HepG2 (cell line): ENCODE results near the gene KRT16. TPM values are rescaled to one million over a fixed set of nuclear protein-coding genes. Genes with fewer than 3 reads are reported as not detected.

ENCODE experiments used
- ATAC-seq: fragments of 200-7000 bp; cut with Tn5 transposase; 3 replicates; pipeline ENCODE4 v1.9.1; 2020; ENCODE audit warnings: mild to moderate bottlenecking, moderate library complexity
- BruUV-seq: library from RNA; stranded (reverse); fragments of 400-500 nt; replicated peaks from 2 replicates; lab custom pipeline; 2021; lab: Mats Ljungman, UMichigan
- CTCF ChIA-PET: fragments of 300-600 bp; formaldehyde crosslinking; extraction: SDS; loops from one replicate; lab custom pipeline; 2021; ENCODE audit warnings: low total read pairs, inconsistent platforms, low intra/inter-chr PET ratio; lab: Yijun Ruan, JAX
- POLR2A ChIA-PET: fragments of 350-600 bp; sonication (Branson Sonifier 250); formaldehyde crosslinking; loops from one replicate; lab custom pipeline; 2020; ENCODE audit warnings: antibody characterized with exemption, inconsistent platforms; lab: Yijun Ruan, JAX
- DNase-seq: peaks from one replicate; pipeline ENCODE4 v3.0.0-alpha.2; 2015; ENCODE audit warnings: low spot score
- FAIRE-seq: peaks from 3 replicates; lab custom pipeline; 2011; peaks lifted over from hg19 to GRCh38; lab: Jason Lieb, UNC
- H2AFZ ChIP-seq: one replicate; pipeline ENCODE4 v1.6.1; 2011; ENCODE audit warnings: low read length, inconsistent platforms
- H3K27ac ChIP-seq: fragments of 300-600 bp; 3 replicates; pipeline ENCODE4 v1.8.0; 2011; ENCODE audit warnings: mixed run types, mild to moderate bottlenecking, mixed read lengths, low read length, inconsistent platforms; ENCODE audit not compliant: insufficient read depth; ENCODE audit errors: extremely low read length
- H3K27me3 ChIP-seq, 2 experiments: fragments of 200-600 bp in 1 of 2; 2 replicates in 1 of 2; 3 replicates in 1 of 2; pipeline versions ENCODE4 v1.6.0 to v1.8.0; 2011; ENCODE audit warnings: low read length in 2 of 2, mild to moderate bottlenecking in 2 of 2, moderate library complexity in 2 of 2, inconsistent platforms in 1 of 2; ENCODE audit not compliant: insufficient read depth in 2 of 2, control insufficient read depth in 1 of 2
- H3K36me3 ChIP-seq, 2 experiments: fragments of 200-600 bp in 1 of 2; replicated peaks in 1 of 2; 2 replicates in 1 of 2; 3 replicates in 1 of 2; pipeline versions ENCODE4 v1.5.1 to v1.8.0; 2011; ENCODE audit warnings: low read length in 2 of 2, inconsistent platforms in 1 of 2; ENCODE audit not compliant: insufficient read depth in 2 of 2, control insufficient read depth in 1 of 2
- H3K4me1 ChIP-seq: 2 replicates; pipeline ENCODE4 v1.5.1; 2012; ENCODE audit warnings: low read length, inconsistent platforms; ENCODE audit not compliant: insufficient read depth
- H3K4me2 ChIP-seq: 2 replicates; pipeline ENCODE4 v1.6.0; 2011; ENCODE audit warnings: low read depth, low read length, inconsistent platforms
- H3K4me3 ChIP-seq, 3 experiments: fragments of 200-600 bp in 1 of 3; sonication (generic), shearing (Covaris generic) in 1 of 3; replicated peaks in 1 of 3; 2 replicates each; pipeline ENCODE4 v1.5.1; 2011 to 2016; ENCODE audit warnings: low read length in 3 of 3, inconsistent platforms in 2 of 3, low read depth in 2 of 3, mild to moderate bottlenecking in 2 of 3, control low read depth in 1 of 3, mixed read lengths in 1 of 3; ENCODE audit not compliant: insufficient read depth in 1 of 3
- H3K79me2 ChIP-seq: one replicate; pipeline ENCODE4 v1.6.1; 2011; ENCODE audit warnings: low read length, inconsistent platforms; ENCODE audit not compliant: insufficient read depth
- H3K9ac ChIP-seq: 2 replicates; pipeline ENCODE4 v1.6.0; 2011; ENCODE audit warnings: mild to moderate bottlenecking, low read depth, low read length, inconsistent platforms; ENCODE audit not compliant: insufficient read depth
- H3K9me3 ChIP-seq: 2 replicates; pipeline ENCODE4 v1.5.1; 2012; ENCODE audit warnings: mild to moderate bottlenecking, low read length
- H4K20me1 ChIP-seq: 2 replicates; pipeline ENCODE4 v1.6.0; 2011; ENCODE audit warnings: inconsistent platforms, mild to moderate bottlenecking, low read length, moderate library complexity; ENCODE audit not compliant: insufficient read depth
- ARHGAP35 ChIP-seq: sonication (generic); formaldehyde crosslinking; IDR thresholded peaks from 2 replicates; pipeline ENCODE4 v1.9.0; 2022; ENCODE audit warnings: mild to moderate bottlenecking, inconsistent platforms, moderate library complexity, missing genetic modification reagents, borderline replicate concordance
- MIER2 ChIP-seq: IDR thresholded peaks from 2 replicates; pipeline ENCODE4 v1.6.1; 2016; ENCODE audit warnings: missing biosample characterization, missing genetic modification reagents
- SNAPC2 ChIP-seq: sonication (generic); formaldehyde crosslinking; IDR thresholded peaks from 2 replicates; pipeline ENCODE4 v1.8.1; 2022; ENCODE audit warnings: mild to moderate bottlenecking, missing genetic modification reagents
- TIGD3 ChIP-seq: sonication (generic); formaldehyde crosslinking; IDR thresholded peaks from 2 replicates; pipeline ENCODE4 v1.5.1; 2020; ENCODE audit warnings: mild to moderate bottlenecking, missing genetic modification reagents, borderline replicate concordance
- ZKSCAN8 ChIP-seq: IDR thresholded peaks from 2 replicates; pipeline ENCODE4 v1.6.1; 2016; ENCODE audit warnings: borderline replicate concordance, missing genetic modification reagents, missing compliant biosample characterization
- ZNF17 ChIP-seq: sonication (generic); formaldehyde crosslinking; IDR thresholded peaks from 2 replicates; pipeline ENCODE4 v1.5.0; 2020; ENCODE audit warnings: mild to moderate bottlenecking, missing genetic modification reagents
- ZNF20 ChIP-seq: sonication (generic); formaldehyde crosslinking; IDR thresholded peaks from 2 replicates; pipeline ENCODE4 v1.4.0; 2020; ENCODE audit warnings: mild to moderate bottlenecking, moderate library complexity, missing genetic modification reagents
- ZNF343 ChIP-seq: sonication (generic); formaldehyde crosslinking; IDR thresholded peaks from 2 replicates; pipeline ENCODE4 v1.4.0; 2020; ENCODE audit warnings: mild to moderate bottlenecking, missing genetic modification reagents
- ZNF883 ChIP-seq: sonication (generic); formaldehyde crosslinking; IDR thresholded peaks from 2 replicates; pipeline ENCODE4 v1.5.1; 2020; ENCODE audit warnings: mild to moderate bottlenecking, missing genetic modification reagents; ENCODE audit errors: not compliant biosample characterization
- ZSCAN20 ChIP-seq: sonication (generic); formaldehyde crosslinking; IDR thresholded peaks from 2 replicates; pipeline ENCODE4 v1.4.0; 2020; ENCODE audit warnings: missing genetic modification reagents, mild to moderate bottlenecking, borderline replicate concordance
- WGBS: methylation state at CpG from one replicate; pipeline ENCODE4 v1.1.6; 2017; ENCODE audit warnings: low lambda C conversion rate; 5-methylcytosine and 5-hydroxymethylcytosine counted together
- in situ Hi-C: cut with HindIII; loops from 2 replicates; pipeline ENCODE4 v1.10.0; 2017; ENCODE audit warnings: low pct_unique_long_range_greater_than_20kb; ENCODE audit not compliant: extremely low pct_ligation_motif_present
- intact Hi-C: fragments of 100-400 bp; cut with micrococcal nuclease; formaldehyde crosslinking; loops from one replicate; pipeline ENCODE4 v1.10.0; 2022; ENCODE audit not compliant: unreplicated experiment
- polyA plus RNA-seq, 8 experiments: library from polyadenylated mRNA; depleted of rRNA in 3 of 8; stranded (reverse) in 7 of 8; unstranded in 1 of 8; fragments of >200 nt; fragmentation: Illumina TruSeq in 4 of 8; extraction: Trizol in 4 of 8; gene quantifications; 2 replicates each; pipeline versions ENCODE4 v1.2.1 to v1.2.3, GENCODE V29; 2011 to 2016; ENCODE audit warnings: low read depth in 4 of 8, missing spikeins in 1 of 8, mixed read lengths in 1 of 8; ENCODE audit not compliant: insufficient read depth in 1 of 8
- total RNA-seq, 5 experiments: library from RNA; depleted of rRNA; stranded (reverse); fragments of >200 nt; fragmentation: Illumina TruSeq; extraction: Trizol; gene quantifications; 2 replicates each; pipeline ENCODE4 v1.2.3, GENCODE V29; 2016; ENCODE audit warnings: low read depth in 1 of 5

KRT16 gene
- total and polyA plus RNA-seq, 2 of the 13 experiments (the other 11 are each of a cell fraction or from before 2014, with no cell fraction given): not detected

GRCh38 chr17:41638941-41639340 lies 26.4 kb upstream of the KRT16 start:
- no peak for FAIRE-seq
- Histone ChIP-seq H3K36me3 (no peaks in the 10 kb centered on the region), H3K9ac (no peak overlapping the region), H3K27ac (no peak overlapping the region), H2AFZ (no peak overlapping the region), H3K4me2 (no peak overlapping the region), H3K79me2 (no peaks in the 10 kb centered on the region), H3K9me3 (no peaks in the 10 kb centered on the region), H3K27me3 (peaks cover 2 to 33% of the 10 kb centered on the region in 2 experiments; a peak in 3 of 5 replicates), H3K4me1 (peaks cover 21% of the 10 kb centered on the region), H3K4me3 (no peak overlapping the region), H4K20me1 (no peaks in the 10 kb centered on the region)
- no TSS peak for BruUV-seq
- ChIA-PET POLR2A (no interaction called here), CTCF (no interaction called here)
- in situ Hi-C loops (no loop called here), intact Hi-C loops (no loop called here)
- DNase-seq: no peak
- 8% methylated on average over 6 of the region's 6 CpGs for WGBS
- ATAC-seq: no peak
- TF ChIP-seq ZKSCAN8 (CRISPR knock-in tag): no peak
- no peak for TF ChIP-seq SNAPC2
- TF ChIP-seq ZNF883 (CRISPR knock-in tag): no peak
- no peak for TF ChIP-seq MIER2 (CRISPR knock-in tag)

GRCh38 chr17:41638194-41638593 lies 25.6 kb upstream of the KRT16 start:
- H3K36me3 ChIP-seq: no peaks in the 10 kb centered on the region
- TF ChIP-seq ZNF20: no peak
- TF ChIP-seq TIGD3 (CRISPR knock-in tag): no peak
- TF ChIP-seq ZNF17 (CRISPR knock-in tag): no peak
- no peak for TF ChIP-seq ZNF343 (CRISPR knock-in tag)
- no peak for TF ChIP-seq ARHGAP35 (CRISPR knock-in tag)
- no peak for TF ChIP-seq ZSCAN20 (CRISPR knock-in tag)
- TF ChIP-seq, all 625 proteins: peak for 0
- no peaks in the 10 kb centered on the region for H4K20me1 ChIP-seq
- ATAC-seq (no peak), DNase-seq (no peak), FAIRE-seq (no peak)
- no peaks in the 10 kb centered on the region for H3K9me3 ChIP-seq
- H3K4me3 ChIP-seq: no peak overlapping the region
- H3K4me1 ChIP-seq: peaks cover 21% of the 10 kb centered on the region
- H3K27ac ChIP-seq: no peak overlapping the region
- H3K27me3 ChIP-seq: peaks cover 2 to 29% of the 10 kb centered on the region in 2 experiments; a peak in 3 of 5 replicates
- H3K79me2 ChIP-seq: no peaks in the 10 kb centered on the region
- no peak overlapping the region for H3K4me2 ChIP-seq
- no TSS peak for BruUV-seq
- CTCF ChIA-PET: no interaction called here
- no peak overlapping the region for H2AFZ ChIP-seq
- 2% methylated on average over 5 of the region's 5 CpGs for WGBS
- POLR2A ChIA-PET: no interaction called here
- intact Hi-C loops (no loop called here), in situ Hi-C loops (no loop called here)
- H3K9ac ChIP-seq: no peak overlapping the region
